Measurements from ENCODE around the gene CSNK2B. TPM values are rescaled to one million over a fixed set of nuclear protein-coding genes. Genes with fewer than 3 reads are reported as not detected.

Gene CSNK2B
- total and polyA plus RNA-seq, 9 of the 15 experiments (the other 6 are each of a cell fraction or from before 2014, with no cell fraction given), result 120 to 1,126 (median 529) TPM

GRCh38 chr6:31689249-31690110 lies 23.6 kb downstream of the CSNK2B start (continued):
- TF ChIP-seq MGA (IDR thresholded peaks at IDR 0.05) (no peak), HDAC6 (IDR thresholded peaks at IDR 0.05; ENCODE audit: low read depth, low read length) (no peak), BRCA1 (IDR thresholded peaks at IDR 0.05) (no peak), BRCA1 (CRISPR knock-in tag; IDR thresholded peaks at IDR 0.05) (no peak), ZNF175 (CRISPR knock-in tag; IDR thresholded peaks at IDR 0.05; ENCODE audit: low read depth) (no peak), GTF2B (IDR thresholded peaks at IDR 0.05; ENCODE audit: extremely low read depth, insufficient read length) (no peak), ZZZ3 (IDR thresholded peaks at IDR 0.05) (no peak), NR2C1 (IDR thresholded peaks at IDR 0.05) (no peak; the same call in 1 of the 2 replicates), NR2C1 (tag; IDR thresholded peaks at IDR 0.05) (no peak), CEBPB (tag; IDR thresholded peaks at IDR 0.05) (no peak), DLX4 (CRISPR knock-in tag; IDR thresholded peaks at IDR 0.05) (peak; percentile 64; the same call in 1 of the 2 replicates), ZBTB12 (CRISPR knock-in tag; IDR thresholded peaks at IDR 0.05) (no peak)
